A673 (cell line): ENCODE data around the gene NUP188.

Experiments
- CTCF ChIP-seq: fragments of 300-800, 200-600 bp; sonication (generic); conservative IDR thresholded peaks from 2 replicates; pipeline ENCODE4 v1.5.1; 2017; ENCODE audit warnings: low read depth, mild to moderate bottlenecking, antibody characterized with exemption, low read length, moderate library complexity, mixed read lengths
- EZH2 ChIP-seq: fragments of 200-600 bp; sonication (generic); IDR thresholded peaks from 2 replicates; pipeline ENCODE4 v1.6.1; 2017; ENCODE audit warnings: borderline replicate concordance, low read depth, mild to moderate bottlenecking, mixed read lengths, antibody characterized with exemption, low read length; ENCODE audit not compliant: poor library complexity, severe bottlenecking

DNA sequence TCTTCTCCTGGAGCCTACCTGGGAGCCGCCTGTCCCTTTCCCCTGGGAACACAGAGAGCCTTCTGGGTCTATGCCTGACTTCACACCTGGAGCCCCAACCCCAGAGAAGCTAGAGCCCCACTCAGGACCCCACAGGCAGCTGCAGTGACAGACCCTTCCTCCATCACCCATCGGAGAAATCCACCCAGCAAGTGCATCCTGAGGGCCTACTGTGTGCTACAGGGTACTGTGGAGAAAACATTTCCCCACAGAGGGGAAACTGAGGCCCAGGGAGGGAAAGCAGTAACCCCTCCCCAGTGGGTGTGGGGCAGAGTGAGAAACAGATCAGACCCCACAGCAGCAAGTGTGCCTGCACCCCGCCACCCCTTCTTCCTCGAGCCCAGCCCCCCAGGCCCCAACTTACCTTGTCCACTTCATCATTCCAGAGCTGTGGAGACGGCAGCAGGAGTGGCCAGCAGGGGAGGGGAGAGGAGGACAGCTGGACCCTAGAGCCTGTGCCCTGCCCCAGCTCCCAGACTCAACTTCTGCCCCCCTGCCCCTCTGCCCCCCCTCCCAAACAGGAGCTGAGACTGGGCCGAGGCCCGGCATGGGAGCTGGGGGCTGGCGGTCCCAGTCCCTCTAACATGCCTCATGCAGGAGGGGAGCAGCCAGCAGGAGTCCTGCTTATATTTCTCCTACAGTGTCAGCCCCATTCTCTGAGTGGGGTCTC lies 62.9 kb downstream of the NUP188 start:
- TF ChIP-seq CTCF, result no peak
- TF ChIP-seq EZH2, result no peak
